GM20431 (cell line): ENCODE measurements around the gene RTL1.

Source experiments
- in situ Hi-C: fragments of 300-500 bp; cut with MseI, MboI; formaldehyde crosslinking; loops from one replicate; pipeline ENCODE4 v1.15.0; 2020; ENCODE audit warnings: low sequenced_read_pairs; ENCODE audit not compliant: unreplicated experiment

The RTL1 gene

GRCh38 chr14:100903672-100904185, at the start of gene RTL1:
Gene RTL1, minus strand, starts transcription at chr14:100903722. Its CDS starts 18,934 bp downstream, at chr14:100884788.
- in situ Hi-C loops, result no loop called here

- in situ Hi-C loops, result no loop called here
These were observed 46.5 kb upstream of the RTL1 start for GRCh38 chr14:100950024-100950423.

GRCh38 chr14:100944052-100944451, 40.5 kb upstream of the RTL1 start:
- in situ Hi-C loops, result no loop called here

- in situ Hi-C loops, result no loop called here
These were observed 26.7 kb upstream of the RTL1 start for GRCh38 chr14:100930270-100930669.

GRCh38 chr14:100915560-100915959, 12.0 kb upstream of the RTL1 start:
- in situ Hi-C loops, result no loop called here

- in situ Hi-C loops, result no loop called here
These were observed 11.1 kb upstream of the RTL1 start for GRCh38 chr14:100914597-100915021.

- in situ Hi-C loops, result no loop called here
These were observed 8.3 kb upstream of the RTL1 start for GRCh38 chr14:100911665-100912316.

GRCh38 chr14:100910888-100911664, 7.6 kb upstream of the RTL1 start:
- in situ Hi-C loops, result no loop called here

GRCh38 chr14:100909439-100909838, 5.9 kb upstream of the RTL1 start:
- in situ Hi-C loops, result no loop called here

GRCh38 chr14:100907240-100907639, 3.7 kb upstream of the RTL1 start:
- in situ Hi-C loops, result no loop called here

GRCh38 chr14:100906420-100906819, 2.9 kb upstream of the RTL1 start:
- in situ Hi-C loops, result no loop called here

GRCh38 chr14:100905166-100905565, 1.6 kb upstream of the RTL1 start:
- in situ Hi-C loops, result no loop called here

GRCh38 chr14:100904307-100905087, 975 bp upstream of the RTL1 start:
- in situ Hi-C loops, result no loop called here

- in situ Hi-C loops, result no loop called here
These were observed 421 bp downstream of the RTL1 start for GRCh38 chr14:100903134-100903468.

- in situ Hi-C loops, result no loop called here
These were observed 1.0 kb downstream of the RTL1 start for GRCh38 chr14:100902295-100903133.

GRCh38 chr14:100901391-100902183, 1.9 kb downstream of the RTL1 start:
- in situ Hi-C loops, result no loop called here

- in situ Hi-C loops, result no loop called here
These were observed 2.6 kb downstream of the RTL1 start for GRCh38 chr14:100900837-100901390.

GRCh38 chr14:100899884-100900771, 3.4 kb downstream of the RTL1 start:
- in situ Hi-C loops, result no loop called here
